Measurements from ENCODE around the gene CCDC187. TPM values are rescaled to one million over a fixed set of nuclear protein-coding genes. Genes with fewer than 3 reads are reported as not detected.

CCDC187 gene
- total and polyA plus RNA-seq, 2 of the 13 experiments (the other 11 are each of a cell fraction or from before 2014, with no cell fraction given) = 0.03 to 0.13 TPM

DNA sequence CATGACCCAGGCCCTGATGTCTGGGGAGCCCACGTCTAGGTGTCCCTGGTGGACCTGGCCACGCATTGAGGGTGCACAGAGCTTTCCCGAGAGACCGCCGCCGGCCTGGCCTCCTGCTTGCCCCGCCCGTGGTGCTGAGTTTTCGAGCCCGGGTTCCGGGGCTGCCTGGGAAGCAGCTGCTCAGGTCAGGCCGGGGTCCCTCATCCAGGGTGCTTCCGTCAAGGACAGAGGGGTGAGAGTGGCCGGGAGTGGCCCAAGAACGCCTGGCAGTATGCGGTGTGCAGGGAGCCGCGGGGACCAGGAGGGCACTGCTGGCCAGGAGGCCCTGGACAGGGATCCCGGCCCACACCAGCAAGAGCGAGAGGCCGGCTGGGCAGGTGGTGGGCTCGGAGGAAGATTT, 19.6 kb downstream of the CCDC187 start:
- ATAC-seq = no peak
- Histone ChIP-seq H3K79me2 (ENCODE audit: insufficient read depth, low read length) (no peaks in the 10 kb centered on the region), H3K27me3 (ENCODE audit: control insufficient read depth in 1 of 2, insufficient read depth in 2 of 2, low read length in 2 of 2) (peaks cover 12 to 85% of the 10 kb centered on the region in 2 experiments), H3K36me3 (replicated peaks in 1 of 2; ENCODE audit: control insufficient read depth in 1 of 2, insufficient read depth in 2 of 2, low read length in 2 of 2) (no peaks in the 10 kb centered on the region), H3K4me1 (ENCODE audit: insufficient read depth, low read length) (no peaks in the 10 kb centered on the region), H4K20me1 (ENCODE audit: insufficient read depth, low read length) (no peaks in the 10 kb centered on the region), H3K27ac (ENCODE audit: extremely low read length, insufficient read depth, low read length) (no peak overlapping the region), H2AFZ (ENCODE audit: low read length) (no peak overlapping the region), H3K4me3 (replicated peaks in 1 of 3; ENCODE audit: insufficient read depth in 1 of 3, low read depth in 2 of 3, low read length in 3 of 3) (no peak overlapping the region), H3K9me3 (ENCODE audit: low read length) (no peaks in the 10 kb centered on the region), H3K4me2 (ENCODE audit: low read depth, low read length) (no peak overlapping the region), H3K9ac (ENCODE audit: insufficient read depth, low read depth, low read length) (no peak overlapping the region)
- intact Hi-C loops (cut with micrococcal nuclease; ENCODE audit: unreplicated experiment) (no loop called here), in situ Hi-C loops (cut with HindIII; ENCODE audit: extremely low pct_ligation_motif_present, low pct_unique_long_range_greater_than_20kb) (loop anchor here (10.0 kb wide), 1 partner anchor 110 kb away; no protein-coding TSS in a partner anchor)
- DNase-seq (ENCODE audit: low spot score) = no peak
- POLR2A ChIA-PET = no interaction called here
- CTCF ChIA-PET (ENCODE audit: low intra/inter-chr PET ratio, low total read pairs) = interaction anchor here (0.7 to 1.8 kb wide), 2 partner anchors 114 to 151 kb away, joined by 4 to 6 read pairs; no protein-coding TSS in a partner anchor
- TF ChIP-seq ARNT (IDR thresholded peaks at IDR 0.05) (no peak), SETDB1 (CRISPR knock-in tag; IDR thresholded peaks at IDR 0.05; ENCODE audit: borderline replicate concordance) (no peak), ZNF841 (CRISPR knock-in tag; IDR thresholded peaks at IDR 0.05; ENCODE audit: borderline replicate concordance) (no peak), CBFB (CRISPR knock-in tag; IDR thresholded peaks at IDR 0.05) (no peak), NFATC3 (CRISPR knock-in tag; IDR thresholded peaks at IDR 0.05) (no peak)
- TF ChIP-seq, protein P1, sequence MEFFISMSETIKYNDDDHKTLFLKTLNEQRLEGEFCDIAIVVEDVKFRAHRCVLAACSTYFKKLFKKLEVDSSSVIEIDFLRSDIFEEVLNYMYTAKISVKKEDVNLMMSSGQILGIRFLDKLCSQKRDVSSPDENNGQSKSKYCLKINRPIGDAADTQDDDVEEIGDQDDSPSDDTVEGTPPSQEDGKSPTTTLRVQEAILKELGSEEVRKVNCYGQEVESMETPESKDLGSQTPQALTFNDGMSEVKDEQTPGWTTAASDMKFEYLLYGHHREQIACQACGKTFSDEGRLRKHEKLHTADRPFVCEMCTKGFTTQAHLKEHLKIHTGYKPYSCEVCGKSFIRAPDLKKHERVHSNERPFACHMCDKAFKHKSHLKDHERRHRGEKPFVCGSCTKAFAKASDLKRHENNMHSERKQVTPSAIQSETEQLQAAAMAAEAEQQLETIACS (CRISPR knock-in tag; IDR thresholded peaks at IDR 0.05) = no peak
- no peak for FAIRE-seq
- 50% methylated on average over 14 of the region's 22 CpGs for WGBS (ENCODE audit: low lambda C conversion rate)
- no TSS peak for BruUV-seq (replicated peaks)
